Stimulated activated CD8-positive, alpha-beta memory T cell treated with anti-CD3 and anti-CD28 coated beads, Interleukin-2, amount 100 ng/mL, for 1 hour (primary cell): Measurements from ENCODE around the gene TPPP2.
A peak's percentile ranks its signal among the peaks of the same experiment; 100 is the strongest.
"Not testable (repeated sequence)": the region's sequence is repeated elsewhere in the genome, so short reads cannot be mapped to it uniquely, and the experiment has no call there.

ENCODE experiments used
- DNase-seq, 2 donors: peaks; one replicate each; pipeline ENCODE4 v3.0.0-alpha.2; 2020; ENCODE audit warnings: low read depth in 2 of 2

Gene TPPP2

GRCh38 chr14:21029917-21030316 is at the start of gene TPPP2:
TPPP2 (plus strand) TSS chr14:21030217; CDS start chr14:21030582, 365 bp downstream.
- no peak for DNase-seq

- no peak for DNase-seq
Observed at GRCh38 chr14:20980906-20981305, 49.1 kb upstream of the TPPP2 start.

GRCh38 chr14:20982646-20983369 is 47.2 kb upstream of the TPPP2 start:
- DNase-seq = no peak

GRCh38 chr14:20985650-20986049 is 44.4 kb upstream of the TPPP2 start:
- not testable (repeated sequence) for DNase-seq

GRCh38 chr14:20986811-20987210 is 43.2 kb upstream of the TPPP2 start:
- no peak for DNase-seq

GRCh38 chr14:20988717-20989470 is 41.1 kb upstream of the TPPP2 start:
- DNase-seq = no peak

- no peak for DNase-seq
Observed at GRCh38 chr14:20989471-20989786, 40.6 kb upstream of the TPPP2 start.

GRCh38 chr14:20989787-20990600 is 40.0 kb upstream of the TPPP2 start, which contains the start of gene METTL17:
METTL17 (plus strand) TSS chr14:20989980; CDS start chr14:20990003, 23 bp downstream.
- DNase-seq = peak; percentile 61 to 71

GRCh38 chr14:20996521-20996920 is 33.5 kb upstream of the TPPP2 start:
- DNase-seq = no peak

GRCh38 chr14:20997115-20997514 is 32.9 kb upstream of the TPPP2 start:
- no peak for DNase-seq

GRCh38 chr14:20997564-20997963 is 32.5 kb upstream of the TPPP2 start:
- no peak for DNase-seq

GRCh38 chr14:20998139-20998538 is 31.9 kb upstream of the TPPP2 start:
- no peak for DNase-seq

- no peak for DNase-seq
Observed at GRCh38 chr14:20998674-20999366, 31.2 kb upstream of the TPPP2 start, which contains the start of gene SLC39A2. SLC39A2 (plus strand) TSS chr14:20999293; CDS start chr14:20999447, 154 bp downstream.

- no peak for DNase-seq
Observed at GRCh38 chr14:20999591-20999990, 30.4 kb upstream of the TPPP2 start.

GRCh38 chr14:21001218-21001617 is 28.8 kb upstream of the TPPP2 start:
- DNase-seq = no peak

GRCh38 chr14:21003788-21004346 is 26.1 kb upstream of the TPPP2 start:
- DNase-seq = no peak

GRCh38 chr14:21009721-21010120 is 20.3 kb upstream of the TPPP2 start:
- DNase-seq = not testable (repeated sequence)

GRCh38 chr14:21011136-21011535 is 18.9 kb upstream of the TPPP2 start:
- no peak for DNase-seq

GRCh38 chr14:21014761-21015190 is 15.2 kb upstream of the TPPP2 start:
- peak; percentile 59 to 73 for DNase-seq

GRCh38 chr14:21015312-21015711 is 14.7 kb upstream of the TPPP2 start:
- no peak for DNase-seq
